DOHH2 (cell line): Measurements from ENCODE around the gene GEMIN7.

ENCODE experiments used
- H3F3A ChIP-seq: fragments of 200-600 bp; sonication (generic), shearing (Covaris generic); 2 replicates; pipeline ENCODE4 v1.6.0; 2016; ENCODE audit warnings: antibody characterized with exemption, mild to moderate bottlenecking; ENCODE audit not compliant: control insufficient read depth, insufficient read depth
- H3K27ac ChIP-seq: fragments of 200-600 bp; sonication (generic); 2 replicates; pipeline ENCODE4 v1.5.1; 2014; ENCODE audit warnings: low read depth, mild to moderate bottlenecking, low read length, moderate library complexity
- H3K27me3 ChIP-seq: fragments of 200-600 bp; sonication (generic); 2 replicates; pipeline ENCODE4 v1.6.1; 2014; ENCODE audit warnings: mild to moderate bottlenecking, low read length, mixed read lengths; ENCODE audit not compliant: control insufficient read depth
- H3K36me3 ChIP-seq: fragments of 200-600 bp; sonication (generic); 2 replicates; pipeline ENCODE4 v1.6.1; 2014; ENCODE audit warnings: mild to moderate bottlenecking, low read length, moderate library complexity, mixed read lengths; ENCODE audit not compliant: control insufficient read depth
- H3K4me1 ChIP-seq: fragments of 200-600 bp; sonication (generic); 2 replicates; pipeline ENCODE4 v1.6.1; 2014; ENCODE audit warnings: mild to moderate bottlenecking, low read length, mixed read lengths; ENCODE audit not compliant: control insufficient read depth
- H3K4me2 ChIP-seq: fragments of 200-600 bp; sonication (generic); 2 replicates; pipeline ENCODE4 v1.6.0; 2014; ENCODE audit warnings: mild to moderate bottlenecking, low read length, moderate library complexity
- H3K4me3 ChIP-seq: fragments of 200-600 bp; sonication (generic); 2 replicates; pipeline ENCODE4 v1.5.1; 2014; ENCODE audit warnings: mild to moderate bottlenecking, low read length, mixed read lengths
- H3K79me2 ChIP-seq: fragments of 200-600 bp; sonication (generic); 2 replicates; pipeline ENCODE4 v1.6.1; 2014; ENCODE audit warnings: mild to moderate bottlenecking, low read length, mixed read lengths; ENCODE audit not compliant: control insufficient read depth
- H3K9me2 ChIP-seq: fragments of 200-600 bp; sonication (generic); replicated peaks from 2 replicates; pipeline ENCODE4 v1.6.1; 2014; ENCODE audit warnings: mild to moderate bottlenecking, low read length, mixed read lengths; ENCODE audit not compliant: control insufficient read depth
- H3K9me3 ChIP-seq: fragments of 200-600 bp; sonication (generic); 2 replicates; pipeline ENCODE4 v1.6.1; 2014; ENCODE audit warnings: antibody characterized with exemption, low read length, mixed read lengths; ENCODE audit not compliant: control insufficient read depth, insufficient read depth
- H4K20me1 ChIP-seq: fragments of 200-600 bp; sonication (generic); 2 replicates; pipeline ENCODE4 v1.6.0; 2014; ENCODE audit warnings: low read depth, mild to moderate bottlenecking, antibody characterized with exemption, low read length, moderate library complexity; ENCODE audit not compliant: control insufficient read depth, insufficient read depth
- EZH2phosphoT487 ChIP-seq: fragments of 200-600 bp; sonication (generic); IDR thresholded peaks from 2 replicates; pipeline ENCODE4 v1.6.1; 2017; ENCODE audit warnings: borderline replicate concordance, mild to moderate bottlenecking, antibody characterized with exemption, low read length, moderate library complexity, mixed read lengths
- TF ChIP-seq, protein P1 (sequence below): fragments of 200-600 bp; sonication (generic); IDR thresholded peaks from one replicate; pipeline ENCODE4 v1.5.1; 2014; ENCODE audit warnings: antibody characterized with exemption, mild to moderate bottlenecking, low read depth, low read length; ENCODE audit not compliant: poor library complexity, severe bottlenecking

The GEMIN7 gene

GRCh38 chr19:45070861-45071544 is 8.1 kb upstream of the GEMIN7 start:
- Histone ChIP-seq H3K4me1 (peaks cover 49% of the 10 kb centered on the region), H3K9me2 (no peaks in the 10 kb centered on the region), H3K36me3 (peaks cover 84% of the 10 kb centered on the region), H3K27ac (peak overlapping the region; percentile 5; the same call in 1 of the 2 replicates), H3K4me2 (0 out of 2 replicates have a peak overlapping the region, but pooled peaks have one; percentile 8), H3F3A (peaks cover 22% of the 10 kb centered on the region), H3K79me2 (peaks cover 59% of the 10 kb centered on the region), H4K20me1 (peaks cover 14% of the 10 kb centered on the region), H3K4me3 (no peak overlapping the region), H3K9me3 (no peaks in the 10 kb centered on the region), H3K27me3 (no peaks in the 10 kb centered on the region)
- no peak for TF ChIP-seq EZH2phosphoT487
- TF ChIP-seq, protein P1, sequence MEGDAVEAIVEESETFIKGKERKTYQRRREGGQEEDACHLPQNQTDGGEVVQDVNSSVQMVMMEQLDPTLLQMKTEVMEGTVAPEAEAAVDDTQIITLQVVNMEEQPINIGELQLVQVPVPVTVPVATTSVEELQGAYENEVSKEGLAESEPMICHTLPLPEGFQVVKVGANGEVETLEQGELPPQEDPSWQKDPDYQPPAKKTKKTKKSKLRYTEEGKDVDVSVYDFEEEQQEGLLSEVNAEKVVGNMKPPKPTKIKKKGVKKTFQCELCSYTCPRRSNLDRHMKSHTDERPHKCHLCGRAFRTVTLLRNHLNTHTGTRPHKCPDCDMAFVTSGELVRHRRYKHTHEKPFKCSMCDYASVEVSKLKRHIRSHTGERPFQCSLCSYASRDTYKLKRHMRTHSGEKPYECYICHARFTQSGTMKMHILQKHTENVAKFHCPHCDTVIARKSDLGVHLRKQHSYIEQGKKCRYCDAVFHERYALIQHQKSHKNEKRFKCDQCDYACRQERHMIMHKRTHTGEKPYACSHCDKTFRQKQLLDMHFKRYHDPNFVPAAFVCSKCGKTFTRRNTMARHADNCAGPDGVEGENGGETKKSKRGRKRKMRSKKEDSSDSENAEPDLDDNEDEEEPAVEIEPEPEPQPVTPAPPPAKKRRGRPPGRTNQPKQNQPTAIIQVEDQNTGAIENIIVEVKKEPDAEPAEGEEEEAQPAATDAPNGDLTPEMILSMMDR, result no peak

DNA sequence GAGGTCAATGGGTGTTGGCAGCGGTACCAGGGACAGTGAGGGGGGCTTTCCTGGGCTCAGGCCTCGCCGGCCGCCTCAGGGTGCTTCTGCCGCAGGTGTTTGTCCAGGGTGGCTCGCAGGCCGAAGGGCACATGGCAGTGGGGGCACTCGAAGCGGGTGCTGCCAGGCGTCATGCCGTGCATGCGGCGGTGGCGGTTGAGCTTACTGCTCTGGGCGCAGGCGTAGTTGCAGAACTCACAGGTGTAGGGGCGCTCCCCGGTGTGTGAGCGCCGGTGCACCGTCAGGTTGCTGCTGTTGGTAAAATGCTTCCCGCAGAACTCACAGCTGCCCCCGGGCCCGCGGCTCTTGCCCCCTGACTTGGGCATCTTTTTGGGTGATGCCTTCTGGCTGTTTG is 7.5 kb upstream of the GEMIN7 start:
- Histone ChIP-seq H3K27ac (no peak overlapping the region), H4K20me1 (peaks cover 14% of the 10 kb centered on the region), H3K36me3 (peaks cover 85% of the 10 kb centered on the region), H3K4me3 (no peak overlapping the region), H3K4me2 (0 out of 2 replicates have a peak overlapping the region, but pooled peaks have one; percentile 8), H3F3A (peaks cover 22% of the 10 kb centered on the region), H3K79me2 (peaks cover 64% of the 10 kb centered on the region), H3K4me1 (peaks cover 50% of the 10 kb centered on the region), H3K9me3 (no peaks in the 10 kb centered on the region), H3K27me3 (no peaks in the 10 kb centered on the region), H3K9me2 (no peaks in the 10 kb centered on the region)
- TF ChIP-seq, protein P1, result no peak
- no peak for TF ChIP-seq EZH2phosphoT487

- Histone ChIP-seq H3K9me3 (no peaks in the 10 kb centered on the region), H3K4me1 (peaks cover 56% of the 10 kb centered on the region), H3K27ac (no peak overlapping the region; the same call in 1 of the 2 replicates), H3K4me3 (no peak overlapping the region), H3K79me2 (peaks cover 67% of the 10 kb centered on the region), H3K4me2 (no peak overlapping the region), H3K27me3 (no peaks in the 10 kb centered on the region), H4K20me1 (peaks cover 14% of the 10 kb centered on the region), H3K36me3 (peaks cover 81% of the 10 kb centered on the region), H3F3A (peaks cover 27% of the 10 kb centered on the region), H3K9me2 (no peaks in the 10 kb centered on the region)
- TF ChIP-seq, protein P1, result no peak
- no peak for TF ChIP-seq EZH2phosphoT487
These were observed 6.9 kb upstream of the GEMIN7 start for GRCh38 chr19:45071969-45072790.
